Body of pancreas (tissue), 4 donors: ENCODE data around the gene CD47.

Experiments
- POLR2A ChIP-seq, 3 donors: fragments of 450-650 bp; IDR thresholded peaks; one replicate each; pipeline ENCODE4 v1.6.1; 2016; ENCODE audit warnings: antibody characterized with exemption in 3 of 3, mild to moderate bottlenecking in 2 of 3
- TF ChIP-seq, protein P1 (sequence below), 7 experiments: fragments of 450-650 bp in 4 of 7; fragments of 200-600 bp in 3 of 7; sonication (generic) in 3 of 7; IDR thresholded peaks; one replicate each; pipeline ENCODE4 v1.5.1; 2016 to 2019; ENCODE audit warnings: antibody characterized with exemption in 7 of 7

- TF ChIP-seq, protein P1, sequence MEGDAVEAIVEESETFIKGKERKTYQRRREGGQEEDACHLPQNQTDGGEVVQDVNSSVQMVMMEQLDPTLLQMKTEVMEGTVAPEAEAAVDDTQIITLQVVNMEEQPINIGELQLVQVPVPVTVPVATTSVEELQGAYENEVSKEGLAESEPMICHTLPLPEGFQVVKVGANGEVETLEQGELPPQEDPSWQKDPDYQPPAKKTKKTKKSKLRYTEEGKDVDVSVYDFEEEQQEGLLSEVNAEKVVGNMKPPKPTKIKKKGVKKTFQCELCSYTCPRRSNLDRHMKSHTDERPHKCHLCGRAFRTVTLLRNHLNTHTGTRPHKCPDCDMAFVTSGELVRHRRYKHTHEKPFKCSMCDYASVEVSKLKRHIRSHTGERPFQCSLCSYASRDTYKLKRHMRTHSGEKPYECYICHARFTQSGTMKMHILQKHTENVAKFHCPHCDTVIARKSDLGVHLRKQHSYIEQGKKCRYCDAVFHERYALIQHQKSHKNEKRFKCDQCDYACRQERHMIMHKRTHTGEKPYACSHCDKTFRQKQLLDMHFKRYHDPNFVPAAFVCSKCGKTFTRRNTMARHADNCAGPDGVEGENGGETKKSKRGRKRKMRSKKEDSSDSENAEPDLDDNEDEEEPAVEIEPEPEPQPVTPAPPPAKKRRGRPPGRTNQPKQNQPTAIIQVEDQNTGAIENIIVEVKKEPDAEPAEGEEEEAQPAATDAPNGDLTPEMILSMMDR (IDR thresholded peaks at IDR 0.05): no peak
- no peak for TF ChIP-seq POLR2A (IDR thresholded peaks at IDR 0.05)
Measured at GRCh38 chr3:108093616-108094015, 2.8 kb upstream of the CD47 start.
